Measurements from ENCODE around the gene CNTNAP2. TPM values are rescaled to one million over a fixed set of nuclear protein-coding genes. Genes with fewer than 3 reads are reported as not detected.

CNTNAP2 gene
- total RNA-seq, 4 donors from 2014 or later: 0.25 to 0.89 (median 0.30) TPM; not detected in 1

DNA sequence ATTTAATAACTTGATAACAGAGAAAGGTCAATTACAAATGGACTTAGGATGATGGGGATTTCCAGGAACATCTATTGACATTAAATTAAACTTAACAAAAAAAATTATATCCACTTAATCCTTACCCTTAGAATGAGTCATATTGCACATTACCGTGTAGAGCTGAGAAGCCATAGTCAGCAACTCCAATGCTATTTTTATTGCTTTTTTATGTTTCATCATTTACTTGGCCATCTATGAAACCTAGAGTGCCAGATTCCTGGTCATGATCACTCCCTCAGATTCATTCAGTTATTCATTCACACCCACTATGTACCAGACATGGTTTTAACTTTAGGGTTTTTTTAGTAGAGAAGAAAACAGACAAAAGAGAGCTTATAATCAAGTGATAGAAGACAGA lies 1180.4 kb downstream of the CNTNAP2 start:
- TF ChIP-seq EP300 (IDR thresholded peaks at IDR 0.05) (no peak), POLR2A (IDR thresholded peaks at IDR 0.05) (no peak), POLR2AphosphoS5 (IDR thresholded peaks at IDR 0.05) (no peak)
- TF ChIP-seq, protein P1, sequence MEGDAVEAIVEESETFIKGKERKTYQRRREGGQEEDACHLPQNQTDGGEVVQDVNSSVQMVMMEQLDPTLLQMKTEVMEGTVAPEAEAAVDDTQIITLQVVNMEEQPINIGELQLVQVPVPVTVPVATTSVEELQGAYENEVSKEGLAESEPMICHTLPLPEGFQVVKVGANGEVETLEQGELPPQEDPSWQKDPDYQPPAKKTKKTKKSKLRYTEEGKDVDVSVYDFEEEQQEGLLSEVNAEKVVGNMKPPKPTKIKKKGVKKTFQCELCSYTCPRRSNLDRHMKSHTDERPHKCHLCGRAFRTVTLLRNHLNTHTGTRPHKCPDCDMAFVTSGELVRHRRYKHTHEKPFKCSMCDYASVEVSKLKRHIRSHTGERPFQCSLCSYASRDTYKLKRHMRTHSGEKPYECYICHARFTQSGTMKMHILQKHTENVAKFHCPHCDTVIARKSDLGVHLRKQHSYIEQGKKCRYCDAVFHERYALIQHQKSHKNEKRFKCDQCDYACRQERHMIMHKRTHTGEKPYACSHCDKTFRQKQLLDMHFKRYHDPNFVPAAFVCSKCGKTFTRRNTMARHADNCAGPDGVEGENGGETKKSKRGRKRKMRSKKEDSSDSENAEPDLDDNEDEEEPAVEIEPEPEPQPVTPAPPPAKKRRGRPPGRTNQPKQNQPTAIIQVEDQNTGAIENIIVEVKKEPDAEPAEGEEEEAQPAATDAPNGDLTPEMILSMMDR (IDR thresholded peaks at IDR 0.05): no peak
- no peaks in the 10 kb centered on the region for H3K27me3 ChIP-seq
- WGBS: 50% methylated on average over 1 of the region's 1 CpG
- DNase-seq (ENCODE audit: low spot score in 2 of 2): no peak
- no peaks in the 10 kb centered on the region for H3K4me1 ChIP-seq
- H3K36me3 ChIP-seq: no peaks in the 10 kb centered on the region
- no peak overlapping the region for H3K4me3 ChIP-seq
- no peak overlapping the region for H3K27ac ChIP-seq
- no peaks in the 10 kb centered on the region for H3K9me3 ChIP-seq

- no peaks in the 10 kb centered on the region for H3K9me3 ChIP-seq
- TF ChIP-seq POLR2A (IDR thresholded peaks at IDR 0.05) (no peak), POLR2AphosphoS5 (IDR thresholded peaks at IDR 0.05) (no peak), EP300 (IDR thresholded peaks at IDR 0.05) (no peak)
- TF ChIP-seq, protein P1 (IDR thresholded peaks at IDR 0.05): no peak
- H3K36me3 ChIP-seq: no peaks in the 10 kb centered on the region
- no peaks in the 10 kb centered on the region for H3K4me1 ChIP-seq
- no peak overlapping the region for H3K27ac ChIP-seq
- no peak overlapping the region for H3K4me3 ChIP-seq
- no peak for DNase-seq (ENCODE audit: low spot score in 2 of 2)
- WGBS: 0% methylated on average over 1 of the region's 1 CpG
- H3K27me3 ChIP-seq: no peaks in the 10 kb centered on the region
Measured at GRCh38 chr7:147298611-147299043, 1182.0 kb downstream of the CNTNAP2 start.

DNA sequence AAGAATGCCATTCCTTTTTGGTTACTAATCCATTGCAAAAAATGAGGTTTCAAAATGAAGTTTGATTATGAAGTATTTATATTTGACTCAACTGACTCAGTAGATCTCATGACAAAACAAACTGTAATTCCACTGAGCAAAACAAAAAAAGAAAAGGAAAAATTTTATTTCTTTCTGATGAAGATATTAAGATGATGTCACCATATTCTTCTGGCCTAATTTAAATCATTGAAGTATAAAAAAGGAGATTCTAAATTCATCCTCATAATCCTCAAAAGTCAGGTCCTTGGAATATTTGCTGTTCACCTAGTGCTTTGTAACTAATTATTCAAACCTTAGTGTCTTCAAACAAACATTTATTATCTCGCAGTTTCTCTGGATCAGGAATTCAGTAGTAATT lies 1183.7 kb downstream of the CNTNAP2 start:
- H3K27ac ChIP-seq: no peak overlapping the region
- H3K27me3 ChIP-seq: no peaks in the 10 kb centered on the region
- H3K4me1 ChIP-seq: no peaks in the 10 kb centered on the region
- DNase-seq (ENCODE audit: low spot score in 2 of 2): no peak
- no peaks in the 10 kb centered on the region for H3K9me3 ChIP-seq
- 71% methylated on average over 1 of the region's 1 CpG for WGBS
- no peaks in the 10 kb centered on the region for H3K36me3 ChIP-seq
- no peak overlapping the region for H3K4me3 ChIP-seq
- TF ChIP-seq, protein P1 (IDR thresholded peaks at IDR 0.05): no peak
- TF ChIP-seq POLR2A (IDR thresholded peaks at IDR 0.05) (no peak), POLR2AphosphoS5 (IDR thresholded peaks at IDR 0.05) (no peak), EP300 (IDR thresholded peaks at IDR 0.05) (no peak)

DNA sequence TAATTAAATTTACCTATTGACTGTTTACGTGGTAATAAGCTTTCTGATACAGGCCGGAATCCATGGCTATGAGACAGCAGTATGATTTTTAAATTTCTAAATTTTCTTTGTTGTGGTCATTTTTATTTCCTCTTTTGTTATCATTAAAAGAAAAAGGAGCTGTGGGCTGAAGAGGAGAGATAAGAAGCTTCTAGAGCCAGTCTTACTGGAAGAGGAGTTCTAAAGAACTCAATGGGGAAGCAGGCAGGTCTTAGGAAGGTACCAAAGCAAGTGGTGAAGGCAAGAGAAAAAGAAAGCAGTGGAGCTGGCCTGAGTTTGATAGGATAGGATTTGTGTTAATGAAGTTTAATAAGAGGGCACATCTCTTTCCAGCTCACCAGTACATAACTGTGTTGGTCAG lies 1187.8 kb downstream of the CNTNAP2 start:
- peaks cover 8% of the 10 kb centered on the region for H3K9me3 ChIP-seq
- no peak for TF ChIP-seq POLR2AphosphoS5 (IDR thresholded peaks at IDR 0.05)
- TF ChIP-seq POLR2A (IDR thresholded peaks at IDR 0.05): no peak
- TF ChIP-seq EP300 (IDR thresholded peaks at IDR 0.05): no peak
- TF ChIP-seq, protein P1 (IDR thresholded peaks at IDR 0.05): no peak
- 86% methylated on average over 2 of the region's 2 CpGs for WGBS
- H3K27me3 ChIP-seq: no peaks in the 10 kb centered on the region
- DNase-seq (ENCODE audit: low spot score in 2 of 2): no peak
- no peaks in the 10 kb centered on the region for H3K36me3 ChIP-seq
- no peak overlapping the region for H3K4me3 ChIP-seq
- no peak overlapping the region for H3K27ac ChIP-seq
- H3K4me1 ChIP-seq: no peaks in the 10 kb centered on the region

DNA sequence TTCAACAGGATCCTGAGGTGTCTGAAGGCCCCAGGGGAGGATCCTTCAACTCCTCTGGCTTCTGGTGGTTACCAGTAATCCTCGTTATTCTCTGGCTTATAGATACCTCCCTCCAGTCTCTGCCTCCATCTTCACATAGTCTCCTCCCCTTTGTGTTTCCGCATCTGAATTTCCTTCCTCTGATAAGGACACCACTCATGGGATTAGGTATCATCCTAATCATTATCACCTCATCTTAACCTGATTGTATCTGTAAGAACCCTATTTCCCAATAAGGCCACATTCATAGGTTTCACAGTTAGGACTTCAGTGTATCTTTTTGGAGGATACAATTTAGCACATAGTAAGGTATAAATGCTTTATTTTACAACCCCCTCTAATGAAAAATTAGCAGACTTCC lies 1189.2 kb downstream of the CNTNAP2 start:
- no peak for TF ChIP-seq POLR2AphosphoS5 (IDR thresholded peaks at IDR 0.05)
- TF ChIP-seq, protein P1 (IDR thresholded peaks at IDR 0.05): no peak
- TF ChIP-seq POLR2A (IDR thresholded peaks at IDR 0.05): no peak
- TF ChIP-seq EP300 (IDR thresholded peaks at IDR 0.05): no peak
- H3K4me3 ChIP-seq: no peak overlapping the region
- H3K27me3 ChIP-seq: no peaks in the 10 kb centered on the region
- H3K27ac ChIP-seq: no peak overlapping the region
- WGBS: 91% methylated on average over 2 of the region's 2 CpGs
- no peaks in the 10 kb centered on the region for H3K4me1 ChIP-seq
- H3K9me3 ChIP-seq: peaks cover 8% of the 10 kb centered on the region
- DNase-seq (ENCODE audit: low spot score in 2 of 2): no peak
- no peaks in the 10 kb centered on the region for H3K36me3 ChIP-seq

All from suprapubic skin (tissue), 4 donors.